NCI-H526 treated with DMSO at 0.1 percent for 48 hours (cell line): ENCODE results near the gene HOXC12.

Experiments
- DNase-seq: peaks from one replicate; lab custom pipeline; 2025; lab: John Stamatoyannopoulos, UW

Gene HOXC12, protein sequence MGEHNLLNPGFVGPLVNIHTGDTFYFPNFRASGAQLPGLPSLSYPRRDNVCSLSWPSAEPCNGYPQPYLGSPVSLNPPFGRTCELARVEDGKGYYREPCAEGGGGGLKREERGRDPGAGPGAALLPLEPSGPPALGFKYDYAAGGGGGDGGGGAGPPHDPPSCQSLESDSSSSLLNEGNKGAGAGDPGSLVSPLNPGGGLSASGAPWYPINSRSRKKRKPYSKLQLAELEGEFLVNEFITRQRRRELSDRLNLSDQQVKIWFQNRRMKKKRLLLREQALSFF

DNA sequence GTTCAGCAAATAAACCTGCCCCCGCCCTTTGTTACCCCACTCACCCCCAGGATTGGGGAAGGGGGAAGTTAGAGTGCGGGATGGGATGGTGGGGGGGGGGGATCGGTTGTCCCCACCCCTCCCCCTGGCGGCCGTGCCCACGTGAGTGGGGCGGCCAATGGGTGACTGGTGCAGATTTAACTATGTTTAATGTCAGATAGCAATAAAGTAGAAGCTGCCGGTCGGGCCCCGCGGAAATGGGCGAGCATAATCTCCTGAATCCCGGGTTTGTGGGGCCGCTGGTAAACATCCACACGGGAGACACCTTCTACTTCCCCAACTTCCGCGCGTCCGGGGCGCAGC, at the start of gene HOXC12:
HOXC12 (plus strand) TSS at position 210 of the 342 bp plus-strand sequence; CDS start at position 237, 27 bp downstream.
- DNase-seq, result no peak

GRCh38 chr12:53907103-53907502, 47.6 kb upstream of the HOXC12 start:
- no peak for DNase-seq

GRCh38 chr12:53916788-53917655, 37.7 kb upstream of the HOXC12 start:
- no peak for DNase-seq

DNA sequence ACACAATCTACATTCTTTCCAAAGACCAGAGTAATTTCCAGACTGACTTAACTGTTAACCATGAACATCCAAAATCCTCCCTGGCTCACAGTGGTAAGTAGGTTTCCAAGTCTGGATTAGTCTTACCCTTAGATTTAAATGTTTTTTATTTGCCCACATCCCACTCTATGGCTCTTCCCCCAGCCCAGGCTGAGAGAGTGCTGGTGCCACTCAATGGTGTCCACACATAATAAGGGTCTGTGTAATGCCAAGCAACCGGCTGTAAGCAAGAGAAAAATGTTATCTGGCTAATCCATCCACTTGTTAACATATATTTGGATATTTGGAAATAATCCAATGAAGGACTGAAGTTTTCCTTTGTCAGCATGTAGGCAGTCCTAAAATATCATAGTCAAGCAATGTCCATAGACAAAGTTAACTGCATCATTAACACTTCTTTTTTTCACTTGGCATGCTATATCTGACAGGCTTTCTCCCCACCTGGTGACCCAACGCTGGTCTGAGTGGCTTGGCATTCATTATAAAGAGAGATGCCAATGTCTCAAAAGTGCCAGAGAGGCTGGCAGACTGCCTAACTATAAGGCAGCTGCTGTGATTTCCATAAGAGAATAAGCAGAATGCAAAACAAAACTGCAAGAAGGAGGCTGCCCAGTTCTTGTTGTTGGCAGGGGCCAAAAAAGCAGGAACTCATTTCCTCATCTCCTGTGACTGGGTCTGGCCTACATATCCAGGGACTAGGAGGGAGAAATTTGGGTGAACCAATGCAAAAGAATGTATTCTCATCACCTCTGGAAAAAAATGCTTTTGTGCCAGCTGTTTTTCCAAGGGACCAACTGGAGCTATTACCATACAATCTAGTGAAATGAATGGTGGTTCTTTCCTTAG, 29.9 kb upstream of the HOXC12 start:
- no peak for DNase-seq

- no peak for DNase-seq
Measured at GRCh38 chr12:53927220-53928029, 27.3 kb upstream of the HOXC12 start.

DNA sequence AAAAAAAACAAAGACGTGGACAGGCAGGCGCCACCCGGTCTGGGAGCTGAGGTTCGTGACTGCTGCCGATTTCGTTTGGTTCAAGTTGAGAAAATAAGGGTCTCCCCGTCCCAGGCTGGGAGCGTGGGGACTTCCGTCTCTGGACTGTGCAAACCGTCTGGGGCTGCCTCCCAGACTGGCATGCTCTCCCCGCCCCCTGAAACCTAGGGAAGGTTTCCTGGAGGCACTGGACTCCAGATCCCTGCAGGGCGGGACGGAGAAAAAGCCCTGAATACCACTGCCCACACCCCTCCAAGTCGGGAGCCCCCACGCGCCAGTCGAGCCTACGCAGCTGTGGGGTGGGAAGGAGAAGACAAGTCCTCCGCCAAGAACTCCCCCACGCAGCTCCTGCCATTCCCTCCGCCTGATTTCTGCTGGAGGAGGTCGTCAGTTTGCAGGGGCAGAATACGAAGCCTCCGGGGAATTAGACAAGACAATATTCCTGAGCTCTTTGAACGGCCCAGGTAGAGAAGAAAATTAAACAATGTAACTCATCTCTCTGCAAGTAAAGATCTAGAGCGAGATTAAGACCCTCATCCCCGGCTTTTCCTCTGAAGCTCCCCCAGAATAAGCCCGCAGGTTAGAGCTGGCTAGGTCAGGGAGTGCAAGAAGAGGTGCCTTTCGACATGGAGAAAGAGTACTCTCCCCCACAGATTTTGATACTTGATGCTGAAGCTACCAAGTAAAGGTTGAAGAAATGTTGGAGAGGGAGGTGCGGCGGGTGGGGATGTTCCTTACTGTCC, 26.5 kb upstream of the HOXC12 start:
- DNase-seq, result no peak

DNA sequence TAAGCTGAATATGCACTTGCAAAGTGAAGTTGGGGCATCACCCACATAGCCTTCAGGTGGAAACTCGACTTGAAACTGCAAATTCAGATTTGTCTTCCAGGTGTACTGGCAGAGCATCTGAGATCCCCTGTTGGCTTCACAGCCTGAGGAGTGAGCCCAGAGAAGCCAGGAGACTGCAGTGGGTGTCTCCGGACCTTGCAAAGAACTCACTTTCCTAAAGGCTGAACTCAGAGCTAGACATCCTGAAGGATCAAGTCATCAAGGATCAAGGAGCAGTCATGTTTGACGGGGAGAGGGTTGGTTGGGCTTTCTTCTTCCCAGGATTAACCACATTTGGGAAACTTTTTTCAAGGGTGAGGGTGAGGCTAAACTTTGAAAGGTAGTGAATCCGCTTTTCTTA, 25.2 kb upstream of the HOXC12 start:
- DNase-seq, result no peak

GRCh38 chr12:53930591-53931255, 24.0 kb upstream of the HOXC12 start:
- DNase-seq, result no peak

- no peak for DNase-seq
Measured at GRCh38 chr12:53931844-53932581, 22.7 kb upstream of the HOXC12 start.

GRCh38 chr12:53932915-53933314, 21.8 kb upstream of the HOXC12 start:
- no peak for DNase-seq

- no peak for DNase-seq
Measured at GRCh38 chr12:53935383-53936341, 19.0 kb upstream of the HOXC12 start.

DNA sequence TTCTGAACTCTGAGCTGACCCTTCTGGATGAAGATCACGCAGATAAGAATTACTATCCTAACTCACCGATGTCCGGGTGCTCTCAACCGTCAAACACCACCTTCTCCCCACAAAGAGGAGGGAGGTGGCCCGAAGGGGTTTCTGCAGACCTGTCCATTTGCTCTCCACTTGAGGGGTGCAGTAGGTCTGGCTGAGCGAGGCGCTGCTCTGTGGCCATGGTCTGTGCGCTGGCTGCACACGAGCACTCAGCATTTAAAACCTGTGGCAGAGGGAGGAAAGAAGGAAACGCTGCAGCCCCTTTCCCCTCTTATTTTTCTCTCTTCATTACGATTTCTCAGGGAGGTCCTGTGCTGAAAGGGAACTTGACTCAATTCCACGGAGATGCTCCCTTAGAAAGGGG, 17.6 kb upstream of the HOXC12 start:
- no peak for DNase-seq

DNA sequence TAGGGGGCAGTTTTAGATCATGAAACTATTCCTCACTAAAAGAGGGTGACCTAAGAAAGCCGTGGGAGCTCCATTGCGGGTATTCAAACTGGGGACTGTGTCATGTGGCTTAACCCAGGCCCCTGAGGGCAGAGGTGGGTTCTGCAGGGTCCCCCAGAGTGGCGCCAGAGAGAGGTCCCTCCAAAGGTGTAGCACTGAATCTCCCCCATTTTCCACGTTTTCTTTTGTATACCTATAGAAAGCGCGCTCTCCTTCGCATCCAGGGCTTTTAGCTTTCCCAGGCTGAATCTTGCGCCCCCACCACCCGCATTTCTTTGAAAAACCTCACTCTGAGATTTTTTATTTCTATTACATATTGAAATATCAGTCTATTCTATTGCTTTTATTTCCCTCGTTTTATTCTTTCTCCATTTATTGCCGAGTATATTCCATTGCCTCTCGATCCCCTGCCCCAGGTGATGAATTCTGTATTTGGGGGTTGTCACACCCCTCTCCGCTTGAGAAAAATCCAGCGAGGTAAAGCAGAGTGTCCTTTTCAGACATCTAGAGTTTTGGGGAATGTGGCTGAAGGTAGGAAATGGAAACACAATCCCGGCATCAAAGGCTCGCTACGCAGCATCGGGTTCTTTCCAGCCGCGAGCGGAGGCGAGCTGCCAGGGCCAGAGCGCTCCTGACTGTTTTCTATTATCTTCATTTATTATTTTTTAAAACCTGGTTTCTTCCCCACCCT, 16.9 kb upstream of the HOXC12 start:
- DNase-seq, result no peak

GRCh38 chr12:53938326-53939140, 16.2 kb upstream of the HOXC12 start, which contains the start of gene HOXC13:
HOXC13 (plus strand) TSS chr12:53938831; CDS start chr12:53938907, 76 bp downstream.
- DNase-seq, result peak; percentile 98

GRCh38 chr12:53939141-53940108, 15.3 kb upstream of the HOXC12 start:
- no peak for DNase-seq
